Measurements from ENCODE around the gene NRXN3.

The NRXN3 gene

GRCh38 chr14:78367355-78367754 is 197.2 kb downstream of the NRXN3 start:
- TF ChIP-seq CTCF (IDR thresholded peaks at IDR 0.05; ENCODE audit: low read length) (no peak), EZH2 (IDR thresholded peaks at IDR 0.05; ENCODE audit: borderline replicate concordance, low read length) (no peak)
- no peaks in the 10 kb centered on the region for H3K4me1 ChIP-seq (ENCODE audit: insufficient read depth, low read length, severe bottlenecking)
- no peak overlapping the region for H3K9ac ChIP-seq (ENCODE audit: low read length)
- no peaks in the 10 kb centered on the region for H4K20me1 ChIP-seq (ENCODE audit: insufficient read depth, low read length)
- no peaks in the 10 kb centered on the region for H3K9me3 ChIP-seq (ENCODE audit: low read length)
- no peak overlapping the region for H3K4me3 ChIP-seq (ENCODE audit: low read depth, low read length, poor library complexity, severe bottlenecking)
- H2AFZ ChIP-seq (ENCODE audit: low read length) = no peak overlapping the region
- H3K4me2 ChIP-seq (ENCODE audit: low read length) = no peak overlapping the region
- no peaks in the 10 kb centered on the region for H3K9me2 ChIP-seq (ENCODE audit: low read depth, low read length)
- no peak overlapping the region for H3K27ac ChIP-seq (ENCODE audit: low read depth, low read length, poor library complexity, severe bottlenecking)
- no peaks in the 10 kb centered on the region for H3F3A ChIP-seq (ENCODE audit: insufficient read depth, low read length)
- H3K36me3 ChIP-seq (ENCODE audit: insufficient read depth, low read length) = no peaks in the 10 kb centered on the region
- H3K27me3 ChIP-seq (ENCODE audit: insufficient read depth, low read length) = no peaks in the 10 kb centered on the region
- H3K79me2 ChIP-seq (ENCODE audit: insufficient read depth, low read length) = no peaks in the 10 kb centered on the region

- H3K9me2 ChIP-seq (ENCODE audit: low read depth, low read length) = no peaks in the 10 kb centered on the region
- H3K36me3 ChIP-seq (ENCODE audit: insufficient read depth, low read length) = no peaks in the 10 kb centered on the region
- H2AFZ ChIP-seq (ENCODE audit: low read length) = no peak overlapping the region
- H3K9ac ChIP-seq (ENCODE audit: low read length) = no peak overlapping the region
- no peaks in the 10 kb centered on the region for H3K4me1 ChIP-seq (ENCODE audit: insufficient read depth, low read length, severe bottlenecking)
- no peak overlapping the region for H3K4me2 ChIP-seq (ENCODE audit: low read length)
- H3K27me3 ChIP-seq (ENCODE audit: insufficient read depth, low read length) = no peaks in the 10 kb centered on the region
- H3F3A ChIP-seq (ENCODE audit: insufficient read depth, low read length) = no peaks in the 10 kb centered on the region
- H3K27ac ChIP-seq (ENCODE audit: low read depth, low read length, poor library complexity, severe bottlenecking) = no peak overlapping the region
- no peak for TF ChIP-seq CTCF (IDR thresholded peaks at IDR 0.05; ENCODE audit: low read length)
- no peak for TF ChIP-seq EZH2 (IDR thresholded peaks at IDR 0.05; ENCODE audit: borderline replicate concordance, low read length)
- H3K4me3 ChIP-seq (ENCODE audit: low read depth, low read length, poor library complexity, severe bottlenecking) = no peak overlapping the region
- H3K79me2 ChIP-seq (ENCODE audit: insufficient read depth, low read length) = no peaks in the 10 kb centered on the region
- no peaks in the 10 kb centered on the region for H3K9me3 ChIP-seq (ENCODE audit: low read length)
- H4K20me1 ChIP-seq (ENCODE audit: insufficient read depth, low read length) = no peaks in the 10 kb centered on the region
Observed at GRCh38 chr14:78383060-78383459, 212.9 kb downstream of the NRXN3 start.

- no peak overlapping the region for H3K27ac ChIP-seq (ENCODE audit: low read depth, low read length, poor library complexity, severe bottlenecking)
- no peaks in the 10 kb centered on the region for H3K9me3 ChIP-seq (ENCODE audit: low read length)
- H3K4me1 ChIP-seq (ENCODE audit: insufficient read depth, low read length, severe bottlenecking) = no peaks in the 10 kb centered on the region
- no peaks in the 10 kb centered on the region for H3F3A ChIP-seq (ENCODE audit: insufficient read depth, low read length)
- no peak for TF ChIP-seq EZH2 (IDR thresholded peaks at IDR 0.05; ENCODE audit: borderline replicate concordance, low read length)
- TF ChIP-seq CTCF (IDR thresholded peaks at IDR 0.05; ENCODE audit: low read length) = no peak
- no peak overlapping the region for H3K9ac ChIP-seq (ENCODE audit: low read length)
- no peaks in the 10 kb centered on the region for H3K36me3 ChIP-seq (ENCODE audit: insufficient read depth, low read length)
- H2AFZ ChIP-seq (ENCODE audit: low read length) = no peak overlapping the region
- H3K79me2 ChIP-seq (ENCODE audit: insufficient read depth, low read length) = no peaks in the 10 kb centered on the region
- H3K9me2 ChIP-seq (ENCODE audit: low read depth, low read length) = no peaks in the 10 kb centered on the region
- H3K27me3 ChIP-seq (ENCODE audit: insufficient read depth, low read length) = no peaks in the 10 kb centered on the region
- H3K4me2 ChIP-seq (ENCODE audit: low read length) = no peak overlapping the region
- no peaks in the 10 kb centered on the region for H4K20me1 ChIP-seq (ENCODE audit: insufficient read depth, low read length)
- no peak overlapping the region for H3K4me3 ChIP-seq (ENCODE audit: low read depth, low read length, poor library complexity, severe bottlenecking)
Observed at GRCh38 chr14:78398216-78398615, 228.0 kb downstream of the NRXN3 start.

All from OCI-LY1 (cell line).